Amygdala (tissue), 56 donors: ENCODE measurements around the gene TMEM182.

Experiments used
- DNase-seq, 56 donors: peaks; one replicate each; lab custom pipeline; 2025; lab: John Stamatoyannopoulos, UW

TMEM182 gene

GRCh38 chr2:102764083-102764482, 2.3 kb downstream of the TMEM182 start:
- no peak for DNase-seq

DNA sequence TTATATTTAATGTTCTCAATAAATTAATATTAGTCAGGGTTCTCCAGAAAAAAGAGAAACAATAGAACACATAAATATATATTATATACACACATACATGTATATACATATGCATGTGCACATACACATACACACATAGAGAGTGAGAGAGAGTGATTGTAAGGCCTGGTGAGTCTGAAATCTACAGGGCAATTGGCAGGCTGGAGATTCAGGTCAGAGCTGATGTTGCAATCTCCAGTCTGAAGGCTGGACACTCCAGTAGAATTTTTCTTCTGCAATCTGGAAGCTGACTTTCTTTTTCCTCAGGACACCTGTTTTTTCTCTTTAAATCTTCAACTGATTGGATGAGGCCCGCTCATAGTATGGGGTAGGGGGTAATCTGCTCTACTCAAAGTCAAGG, 3.2 kb downstream of the TMEM182 start:
- no peak for DNase-seq

- no peak for DNase-seq
These were observed 6.4 kb downstream of the TMEM182 start for GRCh38 chr2:102768253-102768652.

DNA sequence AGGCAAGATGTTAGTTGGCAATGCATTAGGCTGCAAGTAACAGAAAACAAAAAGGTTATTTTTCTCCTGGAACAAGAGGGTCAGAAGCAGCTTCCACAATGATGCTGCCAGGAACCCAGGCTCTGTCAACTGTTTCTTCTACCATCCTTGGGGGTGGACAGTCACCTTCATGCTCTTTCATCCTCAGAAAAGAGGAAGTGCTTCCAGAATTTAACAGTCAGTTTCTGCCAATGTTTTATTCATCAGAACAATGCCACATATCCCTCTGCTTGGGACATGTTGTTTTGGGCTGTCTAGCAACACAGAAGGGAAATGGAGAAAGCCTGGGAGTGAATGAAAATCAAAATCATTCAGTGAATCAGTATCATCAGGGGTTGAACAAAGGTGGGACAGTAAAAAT, 7.1 kb downstream of the TMEM182 start:
- no peak for DNase-seq

- no peak for DNase-seq
These were observed 8.7 kb downstream of the TMEM182 start for GRCh38 chr2:102770506-102770905.

DNA sequence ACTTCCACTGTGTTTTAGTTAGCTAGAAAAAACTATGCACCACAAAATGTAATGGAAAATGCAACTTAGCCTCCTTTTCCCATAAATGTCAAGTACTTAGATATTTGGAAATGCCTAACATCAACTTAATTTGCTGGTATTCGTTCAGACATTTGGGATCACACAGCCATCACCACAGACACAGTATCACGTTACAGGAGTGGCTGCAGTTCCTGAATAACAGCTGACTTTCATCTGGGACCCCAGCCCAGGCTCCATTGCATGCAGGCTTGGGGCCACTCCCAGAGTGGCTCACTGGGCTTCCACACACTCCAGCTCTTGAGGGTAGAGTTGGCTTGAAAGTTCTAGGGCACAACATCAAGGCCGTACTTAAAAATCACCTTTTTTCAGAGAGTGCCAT, 9.3 kb downstream of the TMEM182 start:
- no peak for DNase-seq

DNA sequence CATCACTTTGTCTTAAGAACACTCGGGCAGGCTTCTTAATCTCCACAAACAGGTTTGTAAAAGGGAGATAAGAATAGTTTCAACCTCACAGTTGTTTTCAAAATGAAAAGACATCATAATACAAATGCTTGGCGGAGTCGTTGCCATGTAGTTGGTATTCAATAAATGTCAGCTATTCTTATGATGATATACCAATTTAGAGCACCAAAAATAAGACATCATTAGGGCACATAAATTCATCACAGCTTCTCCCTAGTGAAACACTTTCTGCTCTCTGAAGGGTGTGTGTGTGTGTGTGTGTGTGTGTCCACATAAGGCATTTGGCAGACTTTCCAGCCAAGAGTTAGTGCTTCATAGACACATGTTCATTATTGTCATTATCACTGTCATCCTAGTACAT, 10.8 kb downstream of the TMEM182 start:
- DNase-seq, result no peak

- DNase-seq, result no peak
These were observed 11.4 kb downstream of the TMEM182 start for GRCh38 chr2:102773149-102773705.

- DNase-seq, result no peak
These were observed 16.4 kb downstream of the TMEM182 start for GRCh38 chr2:102778260-102778659.

DNA sequence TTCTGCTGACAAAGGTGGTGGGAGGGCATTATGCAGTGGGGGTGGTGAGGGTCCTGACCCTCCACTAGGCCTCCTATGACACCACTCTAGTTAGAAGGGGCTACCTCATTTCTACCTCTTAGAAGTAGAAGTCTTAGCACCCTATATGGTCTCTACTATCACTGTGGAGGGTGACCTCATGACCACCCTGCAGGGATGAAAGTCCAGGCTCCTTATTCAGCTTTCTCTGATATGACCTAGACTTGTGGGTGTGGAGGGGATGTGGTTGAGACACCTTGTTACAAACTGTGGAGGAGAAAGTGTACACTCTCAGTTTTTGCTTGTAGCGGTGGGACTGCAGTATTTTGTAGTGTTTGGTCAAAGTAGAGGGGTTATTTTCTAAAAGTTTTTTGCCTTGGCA, 18.6 kb downstream of the TMEM182 start:
- no peak for DNase-seq

GRCh38 chr2:102782187-102782586, 20.4 kb downstream of the TMEM182 start:
- DNase-seq, result no peak

- no peak for DNase-seq
These were observed 21.1 kb downstream of the TMEM182 start for GRCh38 chr2:102782933-102783332.

DNA sequence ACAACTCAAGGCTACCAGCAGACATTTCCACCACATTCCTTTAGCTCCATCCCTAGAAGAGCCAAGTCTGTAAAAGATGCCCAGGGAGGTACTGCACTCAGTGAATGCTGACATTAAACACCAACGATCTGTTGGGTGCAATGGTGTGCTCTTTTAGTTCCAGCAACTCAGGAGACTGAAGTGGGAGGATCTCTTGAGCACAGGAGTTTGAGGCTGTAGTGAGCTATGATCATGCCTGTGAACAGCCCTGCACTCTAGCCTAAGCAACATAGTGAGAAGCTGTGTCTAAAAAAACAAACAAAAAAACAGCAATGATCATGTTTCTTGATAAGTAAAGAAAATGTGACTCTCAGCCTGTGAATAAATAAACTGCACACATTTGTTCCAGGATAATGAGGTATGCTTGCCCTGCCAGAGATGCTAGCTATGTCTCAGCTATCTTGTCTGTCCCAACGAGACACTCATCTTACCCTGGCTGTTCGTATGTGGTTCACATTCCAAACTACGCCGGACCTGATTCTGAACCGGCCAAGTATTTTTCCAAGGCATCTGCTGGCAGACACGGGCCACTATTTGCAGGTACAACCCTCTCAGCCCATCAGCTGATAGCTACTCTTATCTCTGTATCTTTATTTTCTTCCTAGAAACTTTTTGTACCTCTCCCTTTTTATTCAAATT, 21.8 kb downstream of the TMEM182 start:
- DNase-seq, result no peak

GRCh38 chr2:102784940-102785339, 23.1 kb downstream of the TMEM182 start:
- no peak for DNase-seq

- DNase-seq, result no peak
These were observed 26.5 kb downstream of the TMEM182 start for GRCh38 chr2:102788216-102788884.

DNA sequence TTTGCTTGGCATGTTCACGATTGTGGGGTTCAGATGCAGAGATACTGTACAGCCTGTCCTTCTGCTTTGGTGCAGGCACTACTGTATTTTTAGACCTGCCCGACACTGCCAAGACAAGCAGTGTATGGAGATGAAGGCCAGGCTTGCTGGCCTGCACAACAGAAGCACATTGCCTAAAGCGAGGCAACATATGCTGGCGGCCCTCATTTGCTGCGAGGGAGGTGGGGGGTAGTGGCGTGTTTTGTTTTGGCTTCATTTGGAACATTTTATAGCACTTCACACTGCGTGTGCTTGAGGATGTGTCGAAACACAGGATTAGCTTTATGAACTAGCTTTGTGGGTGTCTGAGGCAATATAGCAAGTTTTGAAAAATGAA, 27.0 kb downstream of the TMEM182 start:
- DNase-seq, result peak in 9 of 56 donors; percentile 2 to 34 (median 12)

- DNase-seq, result no peak
These were observed 27.7 kb downstream of the TMEM182 start for GRCh38 chr2:102789349-102790090.

DNA sequence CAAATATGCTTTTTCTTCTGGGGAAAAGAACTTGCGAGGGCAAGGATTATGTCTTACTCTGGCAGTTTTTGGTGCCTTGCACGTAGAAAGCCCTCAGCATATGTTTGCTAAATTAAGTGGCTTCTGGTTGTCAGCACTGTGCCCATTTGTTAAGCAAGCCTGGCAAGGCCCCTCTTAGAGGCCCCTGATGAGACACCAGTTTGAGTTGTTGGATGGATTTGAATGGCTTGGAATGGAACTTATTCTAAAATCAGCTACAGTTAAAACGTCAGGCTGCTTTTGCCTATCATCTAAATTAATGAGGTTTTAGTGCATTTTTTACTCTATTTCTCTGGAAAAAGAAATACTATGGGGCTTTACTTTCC, 28.2 kb downstream of the TMEM182 start:
- no peak for DNase-seq

DNA sequence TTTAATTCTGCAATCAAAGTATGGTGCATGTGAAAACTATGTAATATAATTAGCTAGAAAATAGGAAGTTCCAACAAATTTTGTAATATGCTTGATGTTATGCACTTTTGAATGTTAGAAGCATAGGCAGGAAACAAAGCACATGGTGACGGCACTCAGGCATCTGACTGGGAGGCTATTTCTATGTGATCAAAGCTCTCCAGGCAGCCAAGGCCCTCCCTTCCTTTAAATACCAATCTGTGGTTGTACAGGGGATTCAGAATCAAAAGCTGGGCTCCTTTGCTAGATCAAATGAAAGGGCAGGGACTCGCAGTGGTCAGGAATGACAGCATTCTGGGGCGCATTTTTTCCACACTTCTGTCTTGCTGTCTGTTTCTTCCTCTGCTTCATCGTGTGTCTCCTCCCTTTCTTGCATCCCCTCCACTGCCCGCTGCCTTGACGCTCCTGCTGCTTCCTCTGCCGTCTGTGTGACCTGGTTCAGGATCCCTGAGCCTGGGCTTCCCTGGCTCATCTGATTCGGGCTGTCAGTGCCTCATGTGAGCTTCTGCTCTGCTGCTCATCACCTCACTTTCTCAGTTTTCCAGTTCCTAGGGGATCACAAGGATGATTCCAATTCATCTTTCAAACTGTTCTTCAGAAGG, 30.9 kb downstream of the TMEM182 start:
- no peak for DNase-seq

DNA sequence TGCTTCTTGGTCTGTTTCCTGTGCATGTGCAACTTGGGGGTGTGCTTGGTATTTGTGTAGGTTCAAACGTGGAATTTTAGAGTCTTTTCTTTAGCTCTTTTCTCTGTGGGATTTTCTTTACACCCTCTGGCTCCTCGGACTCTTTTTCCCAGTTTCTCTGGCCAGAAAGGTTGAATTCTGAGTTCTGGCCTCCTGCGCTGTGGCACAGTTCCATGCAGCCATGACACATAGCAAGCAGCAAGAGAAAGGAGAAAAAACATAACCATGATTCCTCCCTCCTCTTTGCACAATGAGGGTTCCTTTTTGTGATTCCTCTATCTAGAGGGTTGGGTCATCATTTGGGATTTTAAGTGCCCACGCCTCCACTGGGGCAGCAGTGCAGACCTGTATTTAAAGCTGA, 33.8 kb downstream of the TMEM182 start:
- no peak for DNase-seq

- DNase-seq, result no peak
These were observed 34.5 kb downstream of the TMEM182 start for GRCh38 chr2:102796337-102796736.
